HG02870 (cell line): Measurements from ENCODE around the gene MAN2A2.

Source experiments
- ATAC-seq: cut with Tn5 transposase; IDR thresholded peaks from one replicate; pipeline ENCODE4 v1.9.1; 2021; ENCODE audit warnings: mild to moderate bottlenecking, moderate library complexity; ENCODE audit not compliant: unreplicated experiment

Gene MAN2A2

DNA sequence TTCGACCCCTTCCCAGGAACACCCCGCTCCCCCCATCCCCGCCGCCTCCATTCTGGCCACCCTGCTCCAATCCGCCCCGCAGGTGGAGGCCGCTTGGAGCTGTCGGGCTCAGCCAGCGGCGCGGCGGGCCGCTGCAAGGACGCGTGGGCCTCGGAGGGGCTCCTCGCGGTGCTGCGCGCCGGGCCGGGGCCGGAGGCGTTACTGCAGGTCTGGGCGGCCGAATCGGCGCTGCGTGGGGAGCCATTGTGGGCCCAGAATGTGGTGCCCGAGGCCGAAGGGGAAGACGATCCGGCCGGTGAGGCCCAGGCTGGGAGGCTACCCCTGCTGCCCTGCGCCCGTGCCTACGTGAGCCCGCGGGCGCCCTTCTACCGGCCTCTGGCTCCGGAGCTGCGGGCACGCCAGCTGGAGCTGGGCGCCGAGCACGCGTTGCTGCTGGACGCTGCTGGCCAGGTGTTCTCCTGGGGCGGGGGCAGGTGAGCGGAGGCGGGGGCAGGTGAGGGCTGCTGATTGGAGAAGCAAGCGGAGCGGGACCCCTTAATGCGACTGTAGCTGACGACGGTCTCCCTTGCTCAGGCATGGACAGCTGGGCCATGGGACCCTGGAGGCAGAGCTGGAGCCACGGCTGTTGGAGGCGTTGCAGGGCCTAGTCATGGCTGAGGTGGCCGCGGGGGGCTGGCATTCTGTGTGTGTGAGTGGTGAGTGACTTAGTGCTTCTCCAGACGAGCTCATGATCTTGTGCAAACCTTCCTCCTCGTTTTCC lies 54.1 kb downstream of the MAN2A2 start:
- ATAC-seq: no peak

DNA sequence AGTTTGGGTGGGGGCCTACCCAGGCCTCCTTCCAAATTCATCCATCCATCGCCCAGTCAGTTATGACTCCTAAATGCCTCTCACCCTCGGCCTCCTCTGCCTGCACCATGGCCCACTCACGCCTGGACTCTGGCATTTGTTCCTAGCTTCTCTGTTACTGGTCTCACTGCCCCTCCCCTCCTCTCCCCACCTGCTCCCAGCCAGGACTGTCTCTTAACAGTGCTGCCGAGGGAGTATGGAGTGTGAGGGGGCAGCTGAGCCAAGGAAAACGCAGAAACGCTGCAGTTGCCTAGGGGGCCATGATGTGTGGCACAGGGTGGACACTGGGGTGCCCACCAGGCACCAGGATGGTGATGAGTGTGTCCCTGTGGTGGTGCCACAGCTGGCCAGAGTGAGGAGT lies 54.7 kb downstream of the MAN2A2 start:
- ATAC-seq: no peak

- no peak for ATAC-seq
Measured at GRCh38 chr15:90959028-90959595, 56.0 kb downstream of the MAN2A2 start.

DNA sequence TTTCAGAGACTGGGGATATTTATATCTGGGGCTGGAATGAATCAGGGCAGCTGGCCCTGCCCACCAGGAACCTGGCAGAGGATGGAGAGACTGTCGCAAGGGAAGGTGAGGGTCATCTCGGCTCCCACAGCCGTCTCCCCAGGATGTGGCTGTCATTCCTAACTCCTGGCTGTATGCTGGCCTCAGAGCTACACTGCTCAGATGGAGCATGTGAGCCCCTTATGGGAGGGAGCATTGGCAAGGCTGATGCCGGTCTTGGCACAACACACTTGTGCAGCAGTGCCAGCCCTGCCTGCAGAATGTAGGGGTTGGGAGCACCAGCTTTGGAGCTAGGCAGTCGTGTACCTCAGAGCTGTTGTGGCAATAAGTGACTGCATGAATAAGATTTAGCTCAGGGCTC lies 56.8 kb downstream of the MAN2A2 start:
- ATAC-seq: no peak

DNA sequence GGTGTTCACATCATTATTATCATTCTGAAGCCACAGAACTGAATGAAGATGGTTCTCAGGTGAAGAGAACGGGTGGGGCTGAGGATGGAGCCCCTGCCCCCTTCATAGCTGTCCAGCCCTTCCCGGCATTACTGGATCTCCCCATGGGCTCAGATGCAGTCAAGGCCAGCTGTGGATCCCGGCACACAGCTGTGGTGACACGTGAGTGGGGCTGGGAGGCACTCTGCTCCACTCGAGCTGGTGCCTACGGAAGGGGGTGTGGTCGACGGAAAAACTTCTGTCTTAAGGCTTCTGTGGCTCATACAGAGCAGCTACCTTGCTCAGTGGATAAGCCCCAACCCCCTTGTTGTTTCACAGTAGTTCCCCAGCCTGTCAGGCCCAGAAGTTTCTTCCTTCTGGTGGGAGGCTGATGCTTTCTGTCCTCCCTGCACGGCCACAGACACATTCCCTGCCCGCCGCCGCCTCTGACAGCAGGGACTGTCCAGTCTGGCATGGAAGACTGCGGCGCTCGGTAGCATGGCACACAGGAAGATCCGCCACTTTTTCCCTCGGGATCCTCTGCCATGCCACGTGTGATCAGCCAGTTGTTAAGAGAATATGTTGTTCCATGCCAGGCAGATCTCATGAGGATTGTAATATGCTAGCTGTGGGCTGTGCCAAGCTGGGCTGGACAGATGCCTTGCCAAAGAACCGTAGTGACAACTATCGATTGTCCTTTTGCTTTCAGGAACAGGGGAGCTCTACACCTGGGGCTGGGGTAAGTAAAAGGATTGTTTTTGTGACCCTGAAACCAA lies 57.4 kb downstream of the MAN2A2 start:
- no peak for ATAC-seq

GRCh38 chr15:90962021-90962420 lies 58.9 kb downstream of the MAN2A2 start:
- no peak for ATAC-seq

DNA sequence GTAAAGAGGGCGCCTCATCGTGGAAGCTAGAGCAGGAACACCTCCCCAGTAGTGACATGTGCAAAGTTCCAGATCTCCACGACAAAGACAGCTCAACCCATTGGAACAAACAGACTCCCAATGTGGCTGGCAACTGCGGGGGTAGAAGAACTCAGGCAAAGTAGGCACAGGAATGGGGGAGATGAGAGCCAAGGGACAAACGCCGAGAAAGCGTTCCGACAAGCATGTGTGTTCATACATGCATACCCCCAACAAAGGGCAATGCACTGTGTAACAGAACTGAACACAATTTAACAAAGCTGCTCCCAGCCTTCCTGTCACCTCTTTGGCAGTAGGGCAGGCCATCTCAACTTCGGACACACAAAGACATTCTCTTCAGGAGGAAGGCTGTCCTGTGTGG lies 63.2 kb downstream of the MAN2A2 start:
- no peak for ATAC-seq

DNA sequence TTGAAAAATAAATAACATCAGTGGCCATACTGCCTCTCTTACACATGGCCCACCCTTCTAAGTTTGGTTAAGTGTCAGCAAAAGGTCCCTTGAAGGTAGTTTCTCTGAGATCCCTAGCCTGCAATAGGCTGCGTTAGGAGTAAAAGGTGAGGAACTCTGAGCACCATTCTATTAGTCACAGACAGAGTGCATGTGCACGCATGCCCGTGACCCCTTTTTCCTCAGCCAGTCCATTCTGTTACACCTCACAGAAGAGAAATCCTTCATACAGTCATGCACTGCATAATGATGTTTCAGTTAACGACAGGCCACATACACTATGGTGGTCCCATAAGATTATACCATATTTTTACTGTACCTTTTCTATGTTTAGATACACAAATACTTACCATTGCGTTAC lies 64.1 kb downstream of the MAN2A2 start:
- ATAC-seq: no peak

DNA sequence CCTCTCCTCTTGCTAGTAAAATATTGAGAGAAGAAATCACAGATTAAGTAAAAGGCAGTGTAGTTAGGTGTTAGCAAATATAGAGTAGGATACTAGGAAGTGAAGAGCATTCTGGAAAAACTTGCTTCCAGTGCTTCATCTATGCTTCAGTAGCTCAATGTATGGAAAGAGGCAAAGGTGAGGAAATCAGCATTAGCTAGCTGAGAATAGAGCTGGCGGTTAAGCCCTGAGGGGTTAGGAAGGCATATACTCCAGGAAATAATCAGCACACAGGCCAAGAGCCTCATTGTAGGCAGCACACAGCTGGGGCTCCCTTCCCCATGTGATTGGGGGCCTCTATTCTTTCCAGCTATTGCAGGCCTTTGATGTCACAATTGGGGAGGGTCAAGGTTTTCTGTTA lies 65.3 kb downstream of the MAN2A2 start:
- ATAC-seq: no peak

- ATAC-seq: no peak
Measured at GRCh38 chr15:90970274-90970673, 67.2 kb downstream of the MAN2A2 start.

- ATAC-seq: no peak
Measured at GRCh38 chr15:90972133-90972532, 69.0 kb downstream of the MAN2A2 start.
